Common myeloid progenitor, CD34-positive (primary cell): Measurements from ENCODE around the gene MEG3.
A peak's percentile ranks its signal among the peaks of the same experiment; 100 is the strongest.

Experiments used
- CTCF ChIA-PET: fragments of 350-600 bp; sonication (Branson Sonifier 250); formaldehyde crosslinking; loops from one replicate; lab custom pipeline; 2021; ENCODE audit warnings: antibody characterized with exemption; lab: Charles Lee
- POLR2A ChIA-PET: fragments of 350-600 bp; sonication (Branson Sonifier 250); formaldehyde crosslinking; loops from one replicate; lab custom pipeline; 2021; ENCODE audit warnings: antibody characterized with exemption; lab: Charles Lee
- DNase-seq, 3 donors: peaks; one replicate each; pipeline versions ENCODE4 v3.0.0 to v3.0.0-alpha.2; 2013
- H3K27ac ChIP-seq, 2 experiments: 1 replicate in 1 of 2; 2 replicates in 1 of 2; pipeline ENCODE4 v1.7.0; 2013; ENCODE audit warnings: inconsistent platforms in 2 of 2, low read length in 2 of 2, mild to moderate bottlenecking in 2 of 2, low read depth in 1 of 2, moderate library complexity in 1 of 2; ENCODE audit not compliant: severe bottlenecking in 2 of 2, insufficient read depth in 1 of 2, poor library complexity in 1 of 2
- H3K27me3 ChIP-seq, 5 experiments: replicated peaks in 2 of 5; 1 replicate in 3 of 5; 2 replicates in 2 of 5; pipeline versions ENCODE4 v1.6.1 to v1.7.0; 2013; ENCODE audit warnings: low read length in 4 of 5, mild to moderate bottlenecking in 2 of 5, moderate library complexity in 2 of 5, inconsistent platforms in 1 of 5; ENCODE audit not compliant: insufficient read depth in 5 of 5, control insufficient read depth in 4 of 5
- H3K36me3 ChIP-seq, 4 experiments: 1 replicate in 2 of 4; 2 replicates in 2 of 4; pipeline versions ENCODE4 v1.6.1 to v1.7.0; 2013; ENCODE audit warnings: low read length in 3 of 4, control low read depth in 1 of 4, mild to moderate bottlenecking in 1 of 4; ENCODE audit not compliant: control insufficient read depth in 4 of 4, insufficient read depth in 4 of 4
- H3K4me1 ChIP-seq, 4 experiments: 1 replicate in 3 of 4; 2 replicates in 1 of 4; pipeline versions ENCODE4 v1.6.1 to v1.7.1; 2013; ENCODE audit warnings: low read length in 3 of 4, mild to moderate bottlenecking in 3 of 4, control low read depth in 1 of 4, inconsistent platforms in 1 of 4, moderate library complexity in 1 of 4; ENCODE audit not compliant: control insufficient read depth in 4 of 4, insufficient read depth in 4 of 4; ENCODE audit errors: control extremely low read depth in 1 of 4
- H3K4me3 ChIP-seq, 7 experiments: 1 replicate in 4 of 7; 2 replicates in 3 of 7; pipeline versions ENCODE4 v1.5.1 to v1.7.0; 2013; ENCODE audit warnings: mild to moderate bottlenecking in 7 of 7, low read length in 6 of 7, moderate library complexity in 6 of 7, inconsistent platforms in 2 of 7, low read depth in 2 of 7, control low read depth in 1 of 7; ENCODE audit not compliant: insufficient read depth in 4 of 7, control insufficient read depth in 1 of 7; ENCODE audit errors: extremely low read depth in 1 of 7
- H3K9me3 ChIP-seq, 5 experiments: 1 replicate in 4 of 5; 2 replicates in 1 of 5; pipeline versions ENCODE4 v1.6.1 to v1.7.1; 2013; ENCODE audit warnings: low read length in 4 of 5, mild to moderate bottlenecking in 2 of 5, inconsistent platforms in 1 of 5, low read depth in 1 of 5, moderate library complexity in 1 of 5; ENCODE audit not compliant: control insufficient read depth in 4 of 5, insufficient read depth in 2 of 5; ENCODE audit errors: control extremely low read depth in 1 of 5
- WGBS: methylation state at CpG from one replicate; pipeline ENCODE4 v1.1.5; 2013; ENCODE audit not compliant: insufficient coverage; 5-methylcytosine and 5-hydroxymethylcytosine counted together

The MEG3 gene

DNA sequence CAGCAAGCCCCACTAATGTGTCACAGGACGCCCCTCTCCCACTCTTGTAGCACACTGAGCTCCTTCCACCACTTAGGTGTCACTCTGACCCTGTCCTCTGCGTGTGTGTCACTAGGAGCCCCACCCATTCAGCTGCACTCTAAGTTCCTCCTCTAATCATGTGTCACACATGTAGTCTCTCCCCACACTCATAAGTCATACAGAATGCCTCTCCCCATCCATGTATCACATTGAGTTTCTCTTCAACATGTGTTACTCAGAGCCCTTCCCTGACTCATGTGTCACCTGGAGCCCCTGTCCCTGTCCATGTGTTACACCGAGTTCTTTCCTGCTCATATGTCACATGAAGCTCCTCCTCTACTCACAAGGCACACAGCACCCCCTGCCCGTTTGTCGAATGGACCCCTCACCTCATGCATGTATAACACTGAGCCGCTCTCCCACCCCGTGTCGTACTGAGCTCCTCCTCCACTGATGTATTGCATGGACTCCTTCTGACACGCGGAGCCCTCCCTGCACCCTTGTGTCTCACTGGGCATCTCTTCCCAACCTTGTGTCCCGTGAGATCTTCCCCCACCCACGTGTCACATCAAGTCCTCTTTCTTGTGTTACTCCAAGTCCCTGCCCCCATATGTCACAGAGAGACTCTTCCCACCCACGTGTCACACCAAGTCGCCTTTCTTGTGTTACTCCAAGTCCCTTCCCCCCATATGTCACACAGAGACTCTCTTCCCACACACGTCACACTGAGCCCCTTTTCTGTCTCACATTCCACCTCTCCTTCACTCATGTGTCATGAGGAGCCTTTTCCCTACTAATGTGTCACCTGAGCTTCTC, 46.6 kb downstream of the MEG3 start:
- DNase-seq = peak in 2 of 3 donors; percentile 22 to 56
- H3K36me3 ChIP-seq = no peaks in the 10 kb centered on the region
- no peaks in the 10 kb centered on the region for H3K4me1 ChIP-seq
- no peaks in the 10 kb centered on the region for H3K27me3 ChIP-seq
- H3K27ac ChIP-seq = no peak overlapping the region
- POLR2A ChIA-PET = no interaction called here
- H3K9me3 ChIP-seq = no peaks in the 10 kb centered on the region
- 91% methylated on average over 15 of the region's 15 CpGs for WGBS
- CTCF ChIA-PET = no interaction called here
- no peak overlapping the region for H3K4me3 ChIP-seq

DNA sequence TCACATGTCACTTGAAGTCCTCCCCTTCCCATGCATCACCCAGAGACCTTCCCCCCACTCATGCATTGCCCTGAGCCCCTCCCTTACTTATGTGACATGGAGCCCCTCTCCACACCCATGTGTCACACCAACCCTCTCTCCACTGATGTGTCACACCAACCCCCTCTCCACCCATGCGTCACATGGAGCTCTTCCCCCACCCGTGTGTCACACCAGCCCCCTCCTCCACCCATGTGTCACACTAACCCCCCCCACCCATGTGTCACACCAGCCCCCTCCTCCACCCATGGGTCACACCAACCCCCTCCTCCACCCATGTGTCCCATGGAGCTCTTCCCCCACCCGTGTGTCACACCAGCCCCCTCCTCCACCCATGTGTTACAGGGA, 47.2 kb downstream of the MEG3 start:
- 0% methylated on average over 1 of the region's 3 CpGs for WGBS
- Histone ChIP-seq H3K4me1 (no peaks in the 10 kb centered on the region), H3K4me3 (no peak overlapping the region), H3K9me3 (no peaks in the 10 kb centered on the region), H3K27ac (no peak overlapping the region), H3K27me3 (no peaks in the 10 kb centered on the region), H3K36me3 (no peaks in the 10 kb centered on the region)
- ChIA-PET POLR2A (no interaction called here), CTCF (no interaction called here)
- DNase-seq = peak in 1 of 3 donors; percentile 15

DNA sequence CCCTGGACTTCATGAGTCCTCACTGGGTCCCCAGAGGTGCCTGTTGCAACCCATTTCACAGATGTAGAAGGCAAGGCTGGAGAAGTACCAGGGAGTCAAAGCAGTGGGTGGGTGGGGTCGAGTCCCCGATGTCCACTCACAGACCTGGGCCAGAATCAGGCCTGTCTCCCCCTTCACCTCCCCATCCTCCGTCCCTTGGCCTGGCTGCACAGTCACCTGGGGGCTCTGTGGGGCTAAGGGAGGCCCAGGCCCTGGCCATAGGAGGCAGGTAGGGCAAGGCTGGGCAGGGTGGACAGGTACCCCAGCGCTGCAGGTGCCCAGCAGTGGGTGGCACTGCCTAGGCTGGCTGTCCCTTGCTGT, 48.1 kb downstream of the MEG3 start:
- Histone ChIP-seq H3K27ac (no peak overlapping the region), H3K36me3 (no peaks in the 10 kb centered on the region), H3K27me3 (no peaks in the 10 kb centered on the region), H3K4me3 (no peak overlapping the region), H3K4me1 (peaks cover 0 to under 1% (median 0%) of the 10 kb centered on the region in 4 experiments), H3K9me3 (no peaks in the 10 kb centered on the region)
- WGBS = 100% methylated on average over 1 of the region's 4 CpGs
- POLR2A ChIA-PET = no interaction called here
- no peak for DNase-seq
- CTCF ChIA-PET = no interaction called here

DNA sequence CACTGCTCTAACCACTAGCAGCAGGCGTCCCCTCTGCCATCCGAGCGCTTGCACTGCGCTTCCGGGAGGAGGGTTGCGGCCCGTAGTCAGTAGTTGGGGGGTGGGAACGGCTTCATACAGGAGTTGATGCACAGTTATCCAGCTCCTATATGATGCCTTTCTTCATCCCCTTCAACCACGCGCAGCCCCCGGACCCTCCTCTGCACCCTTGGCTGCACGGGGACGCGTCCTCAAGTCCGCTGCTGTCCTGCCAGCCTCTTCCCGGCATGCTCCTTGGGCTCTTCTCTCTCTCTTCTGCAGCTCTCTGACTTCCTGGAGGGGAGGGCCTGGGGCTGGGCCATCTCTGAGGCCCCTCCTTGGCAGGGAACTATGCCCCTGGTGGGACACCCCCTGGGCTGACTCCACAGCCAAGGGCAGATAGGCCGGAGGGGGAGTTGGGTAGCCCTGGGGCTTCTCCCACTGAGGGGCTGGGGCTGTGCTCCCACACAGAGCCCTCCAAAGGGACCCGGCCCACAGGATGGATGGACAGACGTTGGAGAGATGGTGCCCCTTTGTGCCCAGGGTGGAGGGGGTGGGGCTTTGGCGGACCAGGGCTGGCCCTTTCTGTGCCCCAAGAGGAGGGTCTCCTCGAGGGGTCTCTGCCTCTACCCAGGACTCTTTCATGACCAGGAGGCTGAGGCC, 48.6 kb downstream of the MEG3 start:
- Histone ChIP-seq H3K36me3 (no peaks in the 10 kb centered on the region), H3K27me3 (no peaks in the 10 kb centered on the region), H3K9me3 (no peaks in the 10 kb centered on the region), H3K4me3 (no peak overlapping the region), H3K27ac (no peak overlapping the region), H3K4me1 (peaks cover 0 to 5% (median 0%) of the 10 kb centered on the region in 4 experiments)
- POLR2A ChIA-PET = no interaction called here
- CTCF ChIA-PET = no interaction called here
- DNase-seq = no peak
- 93% methylated on average over 20 of the region's 21 CpGs for WGBS

DNA sequence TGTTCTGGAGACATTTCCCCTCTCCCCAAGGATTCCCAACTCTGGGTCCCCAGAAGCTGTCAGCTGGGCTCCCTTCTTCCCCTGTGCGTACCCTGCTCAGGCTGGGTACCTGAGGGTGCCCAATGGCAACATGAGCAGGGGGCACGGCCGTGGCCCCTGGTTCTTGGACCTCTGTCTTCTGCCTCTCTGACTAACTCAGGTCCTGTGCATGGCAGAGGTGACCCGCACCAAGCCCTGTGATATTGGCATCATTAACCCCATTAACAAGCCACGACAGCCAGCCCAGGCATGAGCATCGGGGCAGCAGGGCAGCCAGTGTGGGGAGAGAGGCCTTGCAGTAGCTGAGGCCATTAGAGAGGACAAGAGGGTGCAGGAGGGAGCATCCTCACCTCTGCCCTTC, 49.2 kb downstream of the MEG3 start:
- no peak overlapping the region for H3K4me3 ChIP-seq
- no peaks in the 10 kb centered on the region for H3K36me3 ChIP-seq
- H3K27me3 ChIP-seq = no peaks in the 10 kb centered on the region
- WGBS = 98% methylated on average over 6 of the region's 6 CpGs
- H3K4me1 ChIP-seq = peaks cover 0 to 6% (median 0%) of the 10 kb centered on the region in 4 experiments
- ChIA-PET POLR2A (no interaction called here), CTCF (no interaction called here)
- no peaks in the 10 kb centered on the region for H3K9me3 ChIP-seq
- no peak for DNase-seq
- no peak overlapping the region for H3K27ac ChIP-seq

DNA sequence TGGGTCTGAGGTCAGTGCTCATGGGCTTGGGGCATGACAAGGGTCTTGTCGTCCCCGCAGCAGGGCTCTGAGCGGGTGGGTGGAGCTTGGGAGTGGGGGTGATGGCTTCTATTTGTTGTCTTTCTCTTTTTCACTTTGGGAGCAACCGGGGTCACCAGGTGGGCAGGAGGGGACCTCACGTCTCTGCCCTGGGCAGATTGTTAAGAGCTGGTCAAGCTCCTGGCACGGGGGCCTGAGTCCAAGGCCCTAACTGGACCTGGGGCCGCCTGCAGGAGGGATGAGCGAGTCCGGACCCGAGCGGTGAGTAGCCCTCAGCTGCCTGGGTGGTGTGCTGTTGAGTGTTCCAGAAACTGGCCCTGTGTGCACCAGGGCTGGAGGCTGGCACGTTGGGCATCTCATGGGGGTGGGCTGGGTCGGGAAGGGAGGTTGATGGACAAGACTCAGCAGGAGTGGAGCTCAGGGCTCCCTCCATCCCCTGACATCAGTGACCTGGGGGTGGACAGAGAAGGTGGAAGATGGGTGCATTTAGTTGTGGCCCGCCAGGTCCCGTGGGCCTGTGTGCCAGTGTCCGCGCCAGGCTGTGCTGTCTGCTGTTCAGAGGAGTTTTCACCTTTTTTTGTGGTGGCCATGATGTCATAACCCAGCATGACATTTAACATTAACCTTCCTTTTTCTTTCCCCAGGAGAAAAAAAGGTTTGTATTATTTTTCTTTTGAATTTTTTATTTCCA, 50.1 kb downstream of the MEG3 start:
- H3K9me3 ChIP-seq = peaks cover 0 to under 1% (median 0%) of the 10 kb centered on the region in 5 experiments
- WGBS = 89% methylated on average over 7 of the region's 17 CpGs
- peaks cover 0 to 6% (median 0%) of the 10 kb centered on the region in 4 experiments for H3K4me1 ChIP-seq
- H3K4me3 ChIP-seq = no peak overlapping the region
- no peak for DNase-seq
- POLR2A ChIA-PET = interaction anchor here (0.6 kb wide), 1 partner anchor 235 kb away, joined by 3 read pairs; no protein-coding TSS in a partner anchor
- CTCF ChIA-PET = no interaction called here
- H3K27me3 ChIP-seq = no peaks in the 10 kb centered on the region
- no peak overlapping the region for H3K27ac ChIP-seq
- no peaks in the 10 kb centered on the region for H3K36me3 ChIP-seq
